ENCODE data around the gene NSG2. TPM values are rescaled to one million over a fixed set of nuclear protein-coding genes. Genes with fewer than 3 reads are reported as not detected.

NSG2 gene
- total RNA-seq, 1 experiment from 2014 or later: not detected

- Mint-ChIP-seq H3K4me1 (ENCODE audit: low read depth, unreplicated experiment) (no peaks in the 10 kb centered on the region), H3K36me3 (ENCODE audit: insufficient read depth, unreplicated experiment) (peaks cover 6% of the 10 kb centered on the region), H3K27ac (ENCODE audit: unreplicated experiment) (no peak overlapping the region), H3K9me3 (ENCODE audit: unreplicated experiment) (peaks cover 5% of the 10 kb centered on the region), H3K4me3 (ENCODE audit: unreplicated experiment) (no peak overlapping the region), H3K27me3 (ENCODE audit: insufficient read depth, unreplicated experiment) (peaks cover 27% of the 10 kb centered on the region)
- ChIA-PET CTCF (interaction anchor here (0.6 kb wide), 1 partner anchor 45 kb away, joined by 7 read pairs; no protein-coding TSS in a partner anchor), POLR2A (interaction anchor here (0.6 kb wide), 1 partner anchor 507 kb away, joined by 7 read pairs; no protein-coding TSS in a partner anchor)
- TF ChIP-seq CTCF (IDR thresholded peaks at IDR 0.05; ENCODE audit: insufficient read depth in 1 of 2, low read depth in 1 of 2, low read length in 1 of 2, severe bottlenecking in 1 of 2, unreplicated experiment in 1 of 2): no peak
- no peaks in the 10 kb centered on the region for H3K9me3 ChIP-seq
- BruUV-seq (replicated peaks): no TSS peak
- no peaks in the 10 kb centered on the region for H3K27me3 ChIP-seq (replicated peaks; ENCODE audit: control insufficient read depth, insufficient read depth, low read length)
- no peak overlapping the region for H3K4me3 ChIP-seq (ENCODE audit: low read depth, low read length)
- intact Hi-C loops (cut with micrococcal nuclease; ENCODE audit: unreplicated experiment): no loop called here
- peaks cover 5% of the 10 kb centered on the region; the same call in 1 of the 2 replicates for H3K4me1 ChIP-seq
- DNase-seq: no peak
- no peaks in the 10 kb centered on the region for H3K36me3 ChIP-seq (ENCODE audit: control insufficient read depth, insufficient read depth, low read length)
These were observed 103.9 kb downstream of the NSG2 start for GRCh38 chr5:174149426-174149825.

GRCh38 chr5:174149989-174150388 lies 104.5 kb downstream of the NSG2 start:
- H3K4me3 Mint-ChIP-seq (ENCODE audit: unreplicated experiment): no peak overlapping the region
- BruUV-seq (replicated peaks): no TSS peak
- no peaks in the 10 kb centered on the region for H3K9me3 ChIP-seq
- peaks cover 11% of the 10 kb centered on the region for H3K9me3 Mint-ChIP-seq (ENCODE audit: unreplicated experiment)
- H3K4me3 ChIP-seq (ENCODE audit: low read depth, low read length): no peak overlapping the region
- H3K4me1 Mint-ChIP-seq (ENCODE audit: low read depth, unreplicated experiment): no peaks in the 10 kb centered on the region
- intact Hi-C loops (cut with micrococcal nuclease; ENCODE audit: unreplicated experiment): no loop called here
- H3K27ac Mint-ChIP-seq (ENCODE audit: unreplicated experiment): no peak overlapping the region
- POLR2A ChIA-PET: no interaction called here
- peaks cover 5% of the 10 kb centered on the region; the same call in 1 of the 2 replicates for H3K4me1 ChIP-seq
- no peak for DNase-seq
- no peaks in the 10 kb centered on the region for H3K27me3 ChIP-seq (replicated peaks; ENCODE audit: control insufficient read depth, insufficient read depth, low read length)
- peaks cover 2% of the 10 kb centered on the region for H3K36me3 Mint-ChIP-seq (ENCODE audit: insufficient read depth, unreplicated experiment)
- TF ChIP-seq CTCF (IDR thresholded peaks at IDR 0.05; ENCODE audit: insufficient read depth in 1 of 2, low read depth in 1 of 2, low read length in 1 of 2, severe bottlenecking in 1 of 2, unreplicated experiment in 1 of 2): no peak
- H3K27me3 Mint-ChIP-seq (ENCODE audit: insufficient read depth, unreplicated experiment): peaks cover 28% of the 10 kb centered on the region
- CTCF ChIA-PET: no interaction called here
- H3K36me3 ChIP-seq (ENCODE audit: control insufficient read depth, insufficient read depth, low read length): no peaks in the 10 kb centered on the region

GRCh38 chr5:174151599-174152181 lies 106.2 kb downstream of the NSG2 start:
- peaks cover 28% of the 10 kb centered on the region for H3K27me3 Mint-ChIP-seq (ENCODE audit: insufficient read depth, unreplicated experiment)
- H3K9me3 ChIP-seq: no peaks in the 10 kb centered on the region
- no TSS peak for BruUV-seq (replicated peaks)
- no peak for DNase-seq
- no peak for TF ChIP-seq CTCF (IDR thresholded peaks at IDR 0.05; ENCODE audit: insufficient read depth in 1 of 2, low read depth in 1 of 2, low read length in 1 of 2, severe bottlenecking in 1 of 2, unreplicated experiment in 1 of 2)
- H3K4me3 ChIP-seq (ENCODE audit: low read depth, low read length): no peak overlapping the region
- no peaks in the 10 kb centered on the region for H3K36me3 Mint-ChIP-seq (ENCODE audit: insufficient read depth, unreplicated experiment)
- peaks cover 2% of the 10 kb centered on the region; the same call in 1 of the 2 replicates for H3K4me1 ChIP-seq
- no peak overlapping the region for H3K27ac Mint-ChIP-seq (ENCODE audit: unreplicated experiment)
- ChIA-PET POLR2A (no interaction called here), CTCF (no interaction called here)
- no peaks in the 10 kb centered on the region for H3K4me1 Mint-ChIP-seq (ENCODE audit: low read depth, unreplicated experiment)
- peaks cover 15% of the 10 kb centered on the region for H3K9me3 Mint-ChIP-seq (ENCODE audit: unreplicated experiment)
- intact Hi-C loops (cut with micrococcal nuclease; ENCODE audit: unreplicated experiment): no loop called here
- no peaks in the 10 kb centered on the region for H3K36me3 ChIP-seq (ENCODE audit: control insufficient read depth, insufficient read depth, low read length)
- H3K4me3 Mint-ChIP-seq (ENCODE audit: unreplicated experiment): no peak overlapping the region
- no peaks in the 10 kb centered on the region for H3K27me3 ChIP-seq (replicated peaks; ENCODE audit: control insufficient read depth, insufficient read depth, low read length)

Measured in Caco-2 (cell line).